MM.1S (cell line): ENCODE results near the gene NFATC2.

Source experiments
- EZH2 ChIP-seq: fragments of 300-600 bp; sonication (generic); optimal IDR thresholded peaks from 2 replicates; pipeline ENCODE3; 2017; ENCODE audit warnings: low read depth, mild to moderate bottlenecking, antibody characterized with exemption, low read length, mixed read lengths
- EZH2phosphoT487 ChIP-seq: fragments of 300-600 bp; sonication (generic); IDR thresholded peaks from 2 replicates; pipeline ENCODE4 v1.6.1; 2018; ENCODE audit warnings: antibody characterized with exemption, low read length
- TF ChIP-seq, protein P1 (sequence below): fragments of 300-600 bp; sonication (generic); IDR thresholded peaks from 2 replicates; pipeline ENCODE4 v1.5.1; 2016; ENCODE audit warnings: antibody characterized with exemption, low read length, mixed read lengths

DNA sequence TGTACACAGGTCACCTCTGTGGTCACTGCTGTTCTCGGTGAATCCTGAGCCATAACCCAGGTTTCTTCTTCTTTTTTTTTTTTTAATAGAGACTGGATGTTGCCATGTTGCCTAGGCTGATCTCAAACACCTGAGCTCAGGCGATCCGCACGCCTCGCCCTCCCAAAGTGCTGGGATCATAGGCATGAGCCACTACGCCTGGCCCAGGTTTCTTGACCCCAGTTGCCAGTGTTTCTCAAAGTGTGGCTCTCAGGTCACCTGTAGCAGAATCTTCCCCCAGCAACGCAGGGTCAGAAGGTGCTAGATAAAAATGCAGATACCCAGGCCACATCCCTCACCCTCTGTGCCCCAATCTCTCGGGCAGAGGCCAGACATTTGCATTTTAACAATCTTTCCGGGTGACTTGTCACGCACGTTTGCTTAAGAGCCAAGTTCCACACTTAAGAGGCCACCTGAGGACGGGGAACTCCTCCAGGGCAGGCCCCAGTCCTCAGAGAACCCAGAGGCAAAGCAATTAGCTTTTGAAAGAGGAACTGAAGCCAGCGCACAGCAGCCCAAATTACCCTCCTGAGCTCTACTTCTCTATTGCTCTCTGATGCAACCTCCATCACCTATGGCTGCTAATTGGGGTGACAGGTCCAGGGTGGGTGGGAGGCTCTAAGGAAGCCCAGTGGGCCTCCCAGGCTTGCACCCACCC, 81.8 kb downstream of the NFATC2 start:
- TF ChIP-seq, protein P1, sequence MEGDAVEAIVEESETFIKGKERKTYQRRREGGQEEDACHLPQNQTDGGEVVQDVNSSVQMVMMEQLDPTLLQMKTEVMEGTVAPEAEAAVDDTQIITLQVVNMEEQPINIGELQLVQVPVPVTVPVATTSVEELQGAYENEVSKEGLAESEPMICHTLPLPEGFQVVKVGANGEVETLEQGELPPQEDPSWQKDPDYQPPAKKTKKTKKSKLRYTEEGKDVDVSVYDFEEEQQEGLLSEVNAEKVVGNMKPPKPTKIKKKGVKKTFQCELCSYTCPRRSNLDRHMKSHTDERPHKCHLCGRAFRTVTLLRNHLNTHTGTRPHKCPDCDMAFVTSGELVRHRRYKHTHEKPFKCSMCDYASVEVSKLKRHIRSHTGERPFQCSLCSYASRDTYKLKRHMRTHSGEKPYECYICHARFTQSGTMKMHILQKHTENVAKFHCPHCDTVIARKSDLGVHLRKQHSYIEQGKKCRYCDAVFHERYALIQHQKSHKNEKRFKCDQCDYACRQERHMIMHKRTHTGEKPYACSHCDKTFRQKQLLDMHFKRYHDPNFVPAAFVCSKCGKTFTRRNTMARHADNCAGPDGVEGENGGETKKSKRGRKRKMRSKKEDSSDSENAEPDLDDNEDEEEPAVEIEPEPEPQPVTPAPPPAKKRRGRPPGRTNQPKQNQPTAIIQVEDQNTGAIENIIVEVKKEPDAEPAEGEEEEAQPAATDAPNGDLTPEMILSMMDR = no peak
- TF ChIP-seq EZH2phosphoT487 = no peak
- no peak for TF ChIP-seq EZH2
